ENCODE data around the gene RPH3AL. TPM values are rescaled to one million over a fixed set of nuclear protein-coding genes. Genes with fewer than 3 reads are reported as not detected.

RPH3AL gene
- total RNA-seq, 1 donor, result 1.3 TPM

DNA sequence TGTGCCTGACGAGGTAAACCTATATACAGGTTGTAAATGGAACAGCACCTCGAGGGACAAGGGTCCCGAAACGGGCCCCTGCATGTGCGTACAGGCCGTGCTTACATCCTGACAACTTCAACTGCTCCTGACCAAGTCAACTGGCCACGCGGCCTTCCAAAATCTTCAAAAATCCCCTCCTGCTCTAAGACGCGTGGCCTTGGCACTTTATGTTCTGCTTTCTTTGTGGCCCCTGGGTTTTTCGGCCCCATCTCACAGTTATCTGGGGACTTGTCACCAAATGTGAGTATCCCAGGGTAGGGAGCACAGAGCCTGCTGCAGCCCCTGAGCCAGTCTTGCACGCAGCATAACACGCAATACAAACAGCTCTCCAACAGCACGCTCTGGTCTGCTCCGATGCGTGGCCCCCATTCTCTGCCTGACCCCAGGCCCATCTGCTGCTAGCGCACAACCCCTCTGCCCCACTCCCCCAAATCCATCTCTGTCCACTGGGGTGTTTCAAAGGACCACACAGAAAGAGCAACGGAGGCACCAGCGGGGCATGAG lies 659 bp downstream of the RPH3AL start:
- DNase-seq (ENCODE audit: low read depth), result no peak
- TF ChIP-seq, protein P1, sequence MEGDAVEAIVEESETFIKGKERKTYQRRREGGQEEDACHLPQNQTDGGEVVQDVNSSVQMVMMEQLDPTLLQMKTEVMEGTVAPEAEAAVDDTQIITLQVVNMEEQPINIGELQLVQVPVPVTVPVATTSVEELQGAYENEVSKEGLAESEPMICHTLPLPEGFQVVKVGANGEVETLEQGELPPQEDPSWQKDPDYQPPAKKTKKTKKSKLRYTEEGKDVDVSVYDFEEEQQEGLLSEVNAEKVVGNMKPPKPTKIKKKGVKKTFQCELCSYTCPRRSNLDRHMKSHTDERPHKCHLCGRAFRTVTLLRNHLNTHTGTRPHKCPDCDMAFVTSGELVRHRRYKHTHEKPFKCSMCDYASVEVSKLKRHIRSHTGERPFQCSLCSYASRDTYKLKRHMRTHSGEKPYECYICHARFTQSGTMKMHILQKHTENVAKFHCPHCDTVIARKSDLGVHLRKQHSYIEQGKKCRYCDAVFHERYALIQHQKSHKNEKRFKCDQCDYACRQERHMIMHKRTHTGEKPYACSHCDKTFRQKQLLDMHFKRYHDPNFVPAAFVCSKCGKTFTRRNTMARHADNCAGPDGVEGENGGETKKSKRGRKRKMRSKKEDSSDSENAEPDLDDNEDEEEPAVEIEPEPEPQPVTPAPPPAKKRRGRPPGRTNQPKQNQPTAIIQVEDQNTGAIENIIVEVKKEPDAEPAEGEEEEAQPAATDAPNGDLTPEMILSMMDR (IDR thresholded peaks at IDR 0.05; ENCODE audit: insufficient read depth, low read depth, low read length), result no peak
- no peak overlapping the region for H3K4me3 ChIP-seq (ENCODE audit: low read depth, low read length)

DNA sequence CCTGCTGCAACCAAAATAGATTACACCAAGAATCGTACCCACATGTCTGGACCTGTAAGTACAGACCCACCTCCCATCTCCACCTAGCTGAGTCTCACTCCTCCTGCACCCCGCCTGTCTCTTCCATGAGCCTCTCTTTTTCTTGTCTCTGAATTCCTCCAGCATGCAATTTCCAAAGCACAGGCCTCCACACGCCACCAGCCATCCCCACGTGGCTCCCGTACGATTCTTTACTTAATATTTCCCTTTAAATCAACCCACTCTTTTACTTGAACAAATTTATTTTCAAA lies 1.2 kb downstream of the RPH3AL start:
- no peak for DNase-seq (ENCODE audit: low read depth)
- TF ChIP-seq, protein P1 (IDR thresholded peaks at IDR 0.05; ENCODE audit: insufficient read depth, low read depth, low read length), result no peak

DNA sequence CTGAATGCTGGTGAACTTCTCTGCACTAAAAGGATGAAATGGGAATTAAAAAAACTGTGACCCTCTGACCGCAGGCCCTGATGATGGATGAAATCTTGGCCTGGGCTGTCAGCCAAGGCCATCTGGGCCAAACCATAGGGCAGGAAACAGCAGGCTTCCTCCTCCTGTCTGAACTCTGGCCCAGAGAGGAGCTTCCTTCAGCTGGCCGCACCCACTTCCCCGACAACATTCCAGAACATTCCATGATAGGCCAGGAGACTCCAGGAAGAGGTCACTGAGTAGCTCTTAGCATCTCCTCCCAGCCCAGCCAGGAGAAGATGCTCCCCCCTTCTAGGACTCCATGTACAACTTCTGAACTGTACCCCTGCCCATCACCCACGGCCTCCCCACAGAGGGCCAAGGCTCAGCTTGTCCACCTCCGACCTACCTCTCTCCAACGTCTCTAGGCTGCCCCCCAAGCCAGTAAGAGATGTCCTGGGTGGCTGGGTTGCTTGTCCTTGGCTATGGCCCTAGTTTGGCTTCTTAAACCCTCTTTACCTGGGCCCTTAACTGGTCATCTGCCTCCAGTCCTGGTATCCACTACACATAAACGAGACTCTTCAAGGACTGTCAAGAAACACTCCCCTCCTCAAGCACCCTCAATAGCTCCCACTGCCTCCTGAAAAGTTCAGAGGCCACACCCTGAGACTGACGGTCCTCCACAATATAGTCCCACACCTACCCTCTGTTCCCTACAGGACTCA lies 1.7 kb downstream of the RPH3AL start:
- TF ChIP-seq, protein P1 (IDR thresholded peaks at IDR 0.05; ENCODE audit: insufficient read depth, low read depth, low read length), result no peak
- H3K4me3 ChIP-seq (ENCODE audit: low read depth, low read length), result no peak overlapping the region
- DNase-seq (ENCODE audit: low read depth), result peak; percentile 90

More for the DNA sequence above, 1.2 kb downstream of the RPH3AL start:
- no peak overlapping the region for H3K4me3 ChIP-seq (ENCODE audit: low read depth, low read length)

DNA sequence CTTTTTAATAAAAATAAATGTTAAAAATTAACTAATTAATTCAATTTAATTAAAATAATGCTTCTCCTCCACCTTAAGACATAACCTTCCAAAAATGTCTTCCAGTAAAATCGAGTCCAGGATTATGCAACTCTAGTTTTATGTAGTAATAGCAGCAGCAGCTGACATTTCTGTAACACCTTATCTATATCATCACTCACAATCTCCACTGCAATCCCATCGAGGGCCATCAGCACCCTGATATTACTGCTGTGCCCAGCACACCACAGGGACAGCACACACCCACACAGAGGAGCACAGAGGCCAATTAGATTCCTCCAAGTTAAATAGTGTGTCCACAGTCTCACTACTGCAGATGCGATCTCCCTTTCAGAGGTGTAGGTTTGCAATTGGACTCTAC lies 2.9 kb downstream of the RPH3AL start:
- DNase-seq (ENCODE audit: low read depth), result peak; percentile 58
- H3K4me3 ChIP-seq (ENCODE audit: low read depth, low read length), result no peak overlapping the region
- TF ChIP-seq, protein P1 (IDR thresholded peaks at IDR 0.05; ENCODE audit: insufficient read depth, low read depth, low read length), result no peak

DNA sequence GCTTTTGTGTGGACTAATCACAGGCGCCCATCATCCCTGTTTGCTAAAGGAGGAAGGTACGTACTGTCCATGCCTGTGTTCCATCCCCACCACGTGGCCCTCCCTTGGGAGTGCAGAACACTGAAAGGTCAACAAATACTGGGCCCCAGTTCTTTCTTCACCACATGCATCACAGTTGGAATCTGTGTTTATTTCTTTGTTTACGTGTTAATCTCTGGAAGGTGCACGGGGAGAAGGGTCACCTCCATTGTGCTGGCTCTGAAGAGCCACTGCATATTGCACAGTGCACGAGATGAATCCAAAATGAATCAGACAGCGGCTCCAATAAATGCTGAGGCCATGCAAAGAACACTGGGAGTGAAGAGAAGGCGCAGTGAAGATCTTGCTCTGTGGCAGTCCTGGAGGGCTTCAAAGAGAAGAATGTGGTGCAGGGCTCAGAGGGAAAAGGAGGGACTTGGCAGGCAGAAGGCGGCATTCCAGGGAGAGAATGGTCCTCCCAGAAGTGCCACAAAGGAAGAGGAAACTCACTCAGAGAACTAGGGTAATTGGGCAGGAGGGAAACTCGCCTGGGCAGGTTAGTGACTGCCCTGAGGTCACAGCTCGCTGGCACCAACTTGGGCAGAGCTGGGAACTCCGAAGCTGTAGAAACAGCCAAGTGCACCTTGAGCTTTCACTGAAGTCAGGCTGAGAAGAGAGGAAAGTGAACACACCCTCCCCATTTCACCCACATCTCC lies 3.7 kb downstream of the RPH3AL start:
- peak; percentile 63 for DNase-seq (ENCODE audit: low read depth)

DNA sequence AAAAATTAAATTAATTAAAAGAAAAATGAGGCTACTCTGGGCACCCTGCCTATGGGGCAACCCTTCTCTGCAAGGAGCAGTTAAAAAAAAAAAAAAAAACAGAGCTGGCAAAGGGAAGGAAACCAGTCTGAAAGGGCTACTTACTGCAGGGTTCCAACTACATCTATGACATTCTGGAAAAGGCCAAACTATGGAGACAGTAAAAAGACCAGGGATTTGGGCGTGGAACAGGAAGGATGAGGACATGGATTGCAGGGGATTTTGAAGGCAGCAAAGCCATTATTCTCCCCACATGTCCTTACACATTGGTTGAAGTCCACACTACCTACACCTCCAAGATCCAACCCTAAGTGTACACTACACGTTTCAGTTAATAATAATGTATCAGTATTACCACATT lies 4.6 kb downstream of the RPH3AL start:
- DNase-seq (ENCODE audit: low read depth), result no peak
- H3K4me3 ChIP-seq (ENCODE audit: low read depth, low read length), result no peak overlapping the region
- TF ChIP-seq, protein P1 (IDR thresholded peaks at IDR 0.05; ENCODE audit: insufficient read depth, low read depth, low read length), result no peak

More for the DNA sequence above, 3.7 kb downstream of the RPH3AL start:
- TF ChIP-seq, protein P1 (IDR thresholded peaks at IDR 0.05; ENCODE audit: insufficient read depth, low read depth, low read length), result no peak
- H3K4me3 ChIP-seq (ENCODE audit: low read depth, low read length), result no peak overlapping the region
